Left hindlimb (tissue), 1 donor: ENCODE measurements around the gene MYRF.
A peak's percentile ranks its signal among the peaks of the same experiment; 100 is the strongest.

Source experiments
- DNase-seq: peaks from one replicate; pipeline ENCODE4 v3.0.0-alpha.2; 2018

MYRF gene

DNA sequence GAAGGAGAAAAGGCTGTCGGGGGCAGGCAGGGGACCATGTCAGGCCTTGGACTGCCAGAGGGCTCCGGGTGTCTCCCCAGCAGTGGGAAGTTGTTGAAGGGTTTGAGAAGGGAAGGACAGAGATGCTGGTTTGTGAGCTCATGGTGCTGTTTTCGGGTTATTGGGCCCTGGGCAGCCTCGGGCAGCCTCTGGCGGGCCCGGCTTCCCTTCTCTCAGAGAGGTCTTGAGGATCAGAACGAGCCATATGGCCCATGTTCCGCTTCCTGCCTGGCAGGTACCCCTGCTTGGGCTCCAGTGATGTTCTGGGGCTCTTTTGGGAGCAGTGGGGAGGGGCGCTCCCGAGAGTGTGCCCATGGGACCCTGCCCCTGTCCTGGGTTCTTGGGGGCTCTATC, 9.8 kb downstream of the MYRF start:
- no peak for DNase-seq

DNA sequence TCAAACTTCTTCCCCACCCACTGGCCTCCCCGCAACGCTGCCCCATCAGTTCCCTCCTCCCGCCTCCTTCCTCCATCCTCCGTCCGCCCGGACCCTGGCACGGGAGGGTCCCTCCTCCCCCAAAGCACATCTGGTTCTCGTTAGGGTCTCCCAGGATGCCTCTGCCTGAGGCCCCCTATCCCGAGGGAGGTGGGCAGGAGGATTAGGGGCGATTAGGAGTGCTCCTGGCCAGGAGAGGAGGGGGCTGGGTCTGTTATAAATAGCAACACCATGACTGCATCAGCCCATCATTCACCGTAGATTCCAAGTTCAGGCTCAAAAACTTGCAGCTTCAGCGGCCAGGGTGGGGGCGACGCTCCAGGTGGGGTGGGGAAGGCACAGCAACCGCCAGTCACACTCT, 10.4 kb downstream of the MYRF start:
- no peak for DNase-seq

DNA sequence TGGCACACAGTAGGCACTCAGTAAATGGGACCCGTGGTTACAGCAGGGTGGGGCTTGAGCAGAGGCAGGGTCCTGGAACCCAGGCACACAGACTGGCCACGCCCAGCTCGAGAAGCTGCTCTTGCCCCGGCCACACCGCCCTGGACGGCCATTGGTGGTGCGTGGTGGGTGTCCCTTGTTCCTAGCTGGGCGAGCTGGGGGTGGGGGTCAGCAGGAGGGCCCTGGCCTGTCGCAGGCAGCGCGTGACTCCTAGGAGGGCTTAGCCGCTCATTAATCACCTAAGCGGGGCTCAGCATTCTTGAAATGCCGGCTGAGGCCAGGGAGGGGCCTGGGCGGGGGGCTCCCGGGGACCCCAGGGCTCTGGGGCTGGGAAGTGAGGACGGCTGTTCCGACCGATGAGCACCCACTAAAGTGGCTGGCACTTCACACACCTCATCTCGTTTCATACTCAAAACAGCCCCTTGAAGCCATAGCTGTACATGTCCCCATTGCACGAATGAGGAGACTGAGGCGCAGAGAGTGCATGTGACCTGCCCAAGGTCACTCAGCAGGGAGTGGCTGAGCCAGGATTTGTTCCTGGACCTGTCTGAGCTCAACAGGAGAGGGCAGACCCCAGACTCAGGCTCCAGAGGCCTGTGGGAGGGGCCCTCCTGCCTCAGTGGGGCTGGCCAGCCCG, 11.6 kb downstream of the MYRF start:
- DNase-seq: no peak

DNA sequence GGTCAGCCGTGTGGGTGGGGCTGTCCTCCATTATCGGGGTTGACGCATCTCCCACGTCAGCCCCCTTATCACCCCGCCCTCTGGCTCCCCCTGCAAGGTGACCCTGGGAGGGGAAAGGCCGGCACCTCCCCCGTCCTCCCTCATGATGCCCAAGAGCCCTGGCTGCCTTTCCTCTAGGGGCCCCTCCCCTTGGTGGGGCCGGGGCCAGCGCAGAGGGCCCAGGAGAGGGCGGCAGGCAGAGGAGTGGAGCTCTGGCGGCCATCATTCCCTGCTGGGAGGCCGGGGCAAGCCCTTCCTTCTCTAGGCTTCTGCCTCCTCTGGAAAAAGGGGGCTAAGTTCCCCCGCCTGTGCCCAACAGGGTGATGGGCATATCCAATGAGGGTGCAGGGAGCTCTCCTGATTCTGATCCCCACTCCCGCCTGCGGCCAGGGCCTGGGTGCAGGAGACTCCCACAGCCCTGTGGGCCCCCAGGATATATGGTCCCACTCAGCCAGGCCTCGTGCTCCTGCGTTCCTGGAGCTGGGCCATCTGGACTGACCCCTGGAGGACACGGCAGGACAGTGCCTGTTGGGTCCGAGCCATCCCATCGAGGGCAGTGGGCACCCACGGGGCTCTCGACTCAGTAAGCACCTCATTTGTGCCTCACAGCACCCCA, 12.3 kb downstream of the MYRF start:
- DNase-seq: no peak

DNA sequence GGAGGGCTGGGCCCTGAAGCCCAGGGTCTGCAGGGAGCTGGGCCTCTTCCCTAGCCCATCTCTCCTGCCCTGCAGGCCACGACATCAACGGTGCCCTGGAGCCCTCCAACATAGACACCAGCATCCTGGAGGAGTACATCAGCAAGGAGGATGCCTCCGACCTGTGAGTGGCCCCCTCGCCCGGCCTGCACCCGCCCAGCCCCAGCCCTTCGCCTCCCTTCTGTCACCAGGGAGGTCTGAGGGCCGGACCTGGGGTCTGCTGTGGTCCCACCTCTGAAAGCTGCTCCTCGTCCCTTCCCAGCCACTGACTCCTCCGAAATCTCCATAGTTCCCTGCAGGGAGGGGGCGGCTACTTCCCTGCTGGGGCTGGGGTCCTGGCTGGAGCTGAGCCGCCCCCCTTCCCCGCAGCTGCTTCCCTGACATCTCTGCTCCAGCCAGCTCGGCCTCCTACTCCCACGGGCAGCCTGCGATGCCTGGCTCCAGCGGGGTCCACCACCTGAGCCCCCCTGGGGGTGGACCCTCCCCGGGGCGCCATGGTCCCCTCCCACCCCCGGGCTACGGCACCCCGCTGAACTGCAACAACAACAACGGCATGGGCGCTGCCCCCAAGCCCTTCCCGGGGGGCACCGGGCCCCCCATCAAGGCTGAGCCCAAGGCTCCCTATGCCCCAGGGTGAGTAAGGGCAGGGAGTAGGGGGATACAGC, 13.3 kb downstream of the MYRF start:
- no peak for DNase-seq

DNA sequence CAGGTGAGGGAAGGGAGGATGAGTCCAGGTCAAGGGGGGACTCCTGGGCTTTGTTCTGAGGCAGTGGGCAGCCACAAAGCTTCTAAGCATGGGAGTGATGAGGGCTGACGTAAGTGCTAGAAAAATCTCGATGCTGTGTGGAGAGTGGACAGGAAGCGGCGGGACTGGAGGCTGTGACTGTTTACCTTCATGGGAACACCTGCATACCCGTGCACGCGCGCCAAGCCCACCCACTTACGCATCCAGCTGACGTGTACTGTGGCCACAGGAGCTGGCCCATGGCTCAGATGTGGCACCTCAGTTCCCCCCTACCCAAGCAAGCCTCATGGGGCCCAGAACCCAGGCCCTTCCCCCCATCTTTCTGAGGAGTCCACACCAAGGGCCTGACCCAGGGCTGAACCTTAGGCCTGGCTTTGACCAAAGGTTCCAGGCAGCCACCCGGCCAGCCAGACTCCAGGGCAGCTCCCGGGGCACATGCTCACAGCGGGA, 14.0 kb downstream of the MYRF start:
- DNase-seq: no peak

DNA sequence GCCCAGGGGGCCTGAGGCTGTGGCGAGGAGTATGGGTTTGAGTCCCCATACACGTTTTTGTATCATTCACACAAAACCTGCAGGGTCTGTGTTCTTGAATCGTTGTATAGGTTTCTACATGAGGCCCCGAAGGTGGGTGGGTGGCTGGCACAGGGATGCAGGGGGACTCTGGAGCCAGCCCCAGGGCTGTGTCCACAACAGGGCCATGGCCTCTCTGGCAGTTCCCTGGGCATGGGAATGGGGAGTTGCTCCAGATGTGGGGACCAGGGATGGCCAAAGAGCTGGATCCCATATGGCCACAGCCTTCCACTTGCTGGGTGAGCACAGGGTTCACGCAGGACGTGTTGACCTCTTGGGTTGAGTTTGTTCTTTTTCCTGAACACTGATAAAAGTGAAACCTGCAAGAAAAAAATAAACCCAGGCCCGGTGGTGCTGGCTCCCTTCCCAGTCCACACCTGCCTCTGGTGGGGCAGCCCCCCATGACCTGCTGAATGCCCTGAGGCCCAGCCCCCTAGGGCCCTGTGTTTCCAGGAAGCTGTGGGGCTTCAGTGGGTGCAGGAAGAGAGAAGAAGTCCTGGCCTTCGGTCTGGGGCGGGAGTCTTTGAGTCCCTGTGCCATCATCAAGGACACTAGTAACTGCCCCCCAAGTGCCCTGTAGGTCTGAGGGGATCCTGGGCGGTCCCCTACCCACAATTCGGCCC, 16.1 kb downstream of the MYRF start:
- no peak for DNase-seq

DNA sequence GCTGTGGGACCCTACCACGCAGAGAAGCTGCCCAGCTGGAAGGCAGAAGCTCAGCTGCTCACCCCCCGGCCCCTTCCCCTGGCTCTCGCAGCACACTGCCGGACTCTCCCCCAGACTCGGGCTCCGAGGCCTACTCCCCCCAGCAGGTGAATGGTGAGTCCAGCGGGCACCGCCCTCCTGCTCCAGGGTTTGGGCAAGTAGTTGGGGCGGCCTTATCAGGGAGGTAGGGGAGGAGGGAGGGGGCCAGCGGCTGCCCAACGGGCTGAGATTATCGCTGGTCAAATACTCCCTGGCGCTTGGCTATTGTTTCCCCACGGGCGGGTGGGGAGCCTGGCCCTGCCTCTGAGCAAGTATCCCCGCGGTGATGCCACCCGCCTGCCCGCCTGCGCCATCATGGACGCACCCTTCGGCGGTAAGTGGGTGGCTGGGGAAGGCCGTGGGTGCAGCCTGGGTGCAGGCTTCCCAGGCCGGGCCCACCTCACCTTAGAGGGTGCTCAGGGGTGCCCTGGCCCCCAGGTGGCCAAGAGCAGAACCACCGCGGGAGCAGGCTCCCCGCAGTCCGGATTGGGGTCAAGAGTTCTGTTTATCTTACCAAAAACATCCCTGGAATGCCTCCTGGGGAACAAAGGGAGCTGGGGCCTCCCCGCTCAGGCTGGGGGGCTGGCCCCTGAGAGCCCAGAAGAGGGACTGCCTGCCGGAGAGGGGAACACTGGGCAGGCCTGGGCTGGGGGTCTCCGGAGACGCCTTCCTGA, 16.9 kb downstream of the MYRF start:
- no peak for DNase-seq

DNA sequence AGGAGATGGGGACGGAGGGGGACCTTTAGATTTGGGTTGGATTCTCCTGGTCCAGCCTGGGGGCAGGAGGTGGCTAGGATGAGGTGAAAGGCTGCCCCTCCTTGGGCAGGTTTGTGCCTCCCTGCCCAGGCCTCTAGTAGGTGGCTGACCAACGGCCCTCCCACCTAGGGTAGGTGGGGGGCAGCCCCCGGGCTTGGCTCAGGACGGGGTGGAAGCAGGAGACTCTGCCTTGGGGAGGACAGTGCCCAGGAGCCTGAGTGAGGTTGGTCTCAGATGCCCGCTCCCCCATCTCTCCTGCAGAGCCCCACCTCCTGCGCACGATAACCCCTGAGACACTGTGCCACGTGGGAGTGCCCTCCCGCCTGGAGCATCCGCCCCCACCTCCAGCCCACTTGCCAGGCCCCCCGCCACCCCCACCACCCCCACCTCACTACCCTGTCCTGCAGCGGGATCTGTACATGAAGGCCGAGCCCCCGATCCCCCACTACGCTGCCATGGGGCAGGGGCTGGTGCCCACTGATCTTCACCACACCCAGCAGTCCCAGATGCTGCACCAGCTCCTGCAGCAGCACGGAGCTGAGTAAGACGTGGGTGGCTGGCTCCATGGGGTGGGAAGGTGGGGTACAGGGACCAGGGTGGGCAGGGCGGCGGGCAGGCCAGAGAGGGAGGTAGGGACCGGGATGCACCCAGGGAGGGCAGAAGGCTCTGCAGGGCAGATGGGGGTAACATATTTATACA, 17.7 kb downstream of the MYRF start:
- DNase-seq: no peak

DNA sequence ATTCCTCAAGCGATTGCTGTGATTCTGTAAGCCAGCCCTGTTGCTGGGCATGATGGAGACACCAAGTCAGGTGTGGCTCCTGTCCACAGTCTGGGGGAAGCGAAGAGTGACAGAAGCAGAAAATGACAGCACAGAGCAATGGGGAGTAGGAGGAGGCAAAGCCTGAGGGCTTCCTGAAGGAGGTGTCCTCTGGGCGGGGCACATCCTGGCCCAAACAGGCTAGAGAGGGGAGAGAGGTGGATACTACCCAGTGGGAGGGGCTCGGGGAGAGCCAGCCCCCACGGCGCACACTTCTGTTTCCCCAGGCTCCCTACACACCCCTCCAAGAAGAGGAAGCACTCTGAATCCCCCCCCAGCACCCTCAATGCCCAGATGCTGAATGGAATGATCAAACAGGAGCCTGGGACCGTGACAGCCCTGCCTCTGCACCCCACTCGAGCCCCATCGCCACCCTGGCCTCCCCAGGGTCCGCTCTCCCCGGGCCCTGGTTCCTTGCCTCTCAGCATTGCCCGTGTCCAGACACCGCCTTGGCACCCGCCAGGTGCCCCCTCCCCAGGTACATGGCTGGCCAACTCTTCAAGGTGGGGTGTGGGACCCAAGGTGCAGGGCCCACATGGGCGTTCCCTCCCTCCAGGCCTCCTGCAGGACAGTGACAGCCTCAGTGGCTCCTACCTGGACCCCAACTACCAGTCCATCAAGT, 18.9 kb downstream of the MYRF start:
- no peak for DNase-seq

DNA sequence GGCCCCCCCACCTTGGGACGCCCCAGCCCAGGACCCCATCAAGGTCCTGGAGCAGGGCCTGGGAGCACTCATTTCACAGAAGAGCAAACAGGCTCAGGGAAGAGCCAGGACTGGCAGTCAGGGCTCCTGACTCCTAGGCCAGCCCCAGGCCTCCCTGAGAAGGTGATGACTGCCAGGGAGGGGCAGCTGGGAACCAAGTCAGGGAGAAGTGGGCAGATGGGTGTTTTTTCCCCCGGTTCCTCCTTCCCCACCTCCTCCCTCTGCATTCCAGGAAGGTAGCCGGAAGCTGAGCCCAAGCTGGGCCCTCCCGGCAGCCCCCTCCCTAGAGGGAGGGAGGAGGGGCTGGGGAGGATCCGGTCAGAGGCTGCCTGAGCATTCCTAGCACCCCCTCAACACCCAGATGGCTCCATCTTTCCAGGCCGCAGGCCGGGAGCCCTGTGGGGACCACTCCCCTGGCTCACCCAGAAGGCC, 19.6 kb downstream of the MYRF start:
- no peak for DNase-seq

DNA sequence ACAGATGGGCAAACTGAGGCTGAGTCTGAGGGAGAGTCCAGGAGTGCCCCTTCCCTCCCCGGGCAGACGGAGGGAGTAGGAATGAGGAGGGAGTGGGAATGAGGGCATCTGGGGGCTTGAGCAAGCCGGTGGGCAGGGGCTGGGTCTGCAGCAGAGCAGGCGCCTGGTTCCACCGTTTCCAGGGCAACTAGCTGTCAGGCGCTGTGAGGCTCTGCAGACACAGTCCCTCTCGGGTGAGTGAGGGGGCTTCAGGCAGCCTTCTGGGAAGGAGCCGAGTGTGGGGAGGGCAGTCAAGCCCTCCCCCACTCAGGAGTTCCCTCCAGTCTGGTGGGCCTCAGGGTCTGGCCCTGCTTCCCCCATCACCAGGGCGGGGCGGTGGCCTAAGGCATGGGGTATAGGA, 20.9 kb downstream of the MYRF start:
- DNase-seq: no peak

DNA sequence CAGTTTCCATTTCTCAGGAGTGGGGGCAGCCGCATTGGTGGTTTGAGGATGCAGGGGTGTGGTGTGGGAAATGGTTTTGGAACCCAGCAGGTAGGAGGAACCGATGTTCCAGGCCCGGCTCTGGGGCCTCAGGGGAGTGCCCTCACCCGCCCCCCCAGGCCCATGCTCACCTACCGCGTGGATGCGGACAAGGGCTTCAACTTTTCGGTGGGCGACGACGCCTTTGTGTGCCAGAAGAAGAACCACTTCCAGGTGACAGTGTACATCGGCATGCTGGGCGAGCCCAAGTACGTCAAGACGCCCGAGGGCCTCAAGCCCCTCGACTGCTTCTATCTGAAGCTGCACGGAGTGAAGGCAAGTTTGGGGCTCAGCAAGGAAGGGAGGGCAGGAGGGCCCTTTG, 21.4 kb downstream of the MYRF start:
- no peak for DNase-seq

DNA sequence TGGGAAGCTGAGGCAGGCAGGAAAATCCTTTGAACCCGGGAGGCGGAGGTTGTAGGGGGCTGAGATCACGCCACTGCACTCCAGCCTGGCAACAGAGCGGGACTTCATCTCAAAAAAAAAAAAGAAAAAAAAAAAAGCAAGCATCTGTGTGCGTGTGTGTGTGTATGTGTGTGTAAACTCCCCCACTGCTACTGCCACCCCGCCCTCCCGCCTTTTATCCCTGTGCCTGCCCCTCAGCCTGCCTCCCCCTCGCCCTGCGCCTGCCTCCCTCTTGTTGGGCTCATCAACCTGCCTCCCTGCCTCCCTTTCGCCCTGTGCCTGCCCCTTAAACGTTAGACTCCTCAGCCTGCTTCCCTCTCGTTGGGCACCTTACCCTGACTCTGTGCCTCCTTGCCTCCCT, 22.0 kb downstream of the MYRF start:
- DNase-seq: no peak

DNA sequence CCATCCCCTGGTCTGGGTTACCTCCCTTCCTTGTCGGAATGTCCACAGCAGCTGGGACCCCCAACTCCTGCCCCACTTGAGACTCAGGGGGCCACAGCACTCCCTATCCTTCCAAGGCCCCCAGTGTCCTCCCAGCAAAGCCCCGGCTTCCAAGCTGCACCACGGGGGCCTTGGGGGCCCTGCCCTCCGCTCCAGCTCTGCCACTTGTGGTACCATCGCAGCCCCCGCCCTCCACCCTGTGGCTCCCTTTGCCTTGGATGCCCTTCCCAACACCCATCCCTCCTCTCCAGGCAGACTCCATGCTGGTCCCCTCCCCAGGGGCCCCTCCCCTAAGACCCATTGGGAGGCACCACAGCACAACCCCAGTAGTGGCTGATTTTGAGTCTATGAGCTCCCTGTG, 22.7 kb downstream of the MYRF start:
- no peak for DNase-seq

DNA sequence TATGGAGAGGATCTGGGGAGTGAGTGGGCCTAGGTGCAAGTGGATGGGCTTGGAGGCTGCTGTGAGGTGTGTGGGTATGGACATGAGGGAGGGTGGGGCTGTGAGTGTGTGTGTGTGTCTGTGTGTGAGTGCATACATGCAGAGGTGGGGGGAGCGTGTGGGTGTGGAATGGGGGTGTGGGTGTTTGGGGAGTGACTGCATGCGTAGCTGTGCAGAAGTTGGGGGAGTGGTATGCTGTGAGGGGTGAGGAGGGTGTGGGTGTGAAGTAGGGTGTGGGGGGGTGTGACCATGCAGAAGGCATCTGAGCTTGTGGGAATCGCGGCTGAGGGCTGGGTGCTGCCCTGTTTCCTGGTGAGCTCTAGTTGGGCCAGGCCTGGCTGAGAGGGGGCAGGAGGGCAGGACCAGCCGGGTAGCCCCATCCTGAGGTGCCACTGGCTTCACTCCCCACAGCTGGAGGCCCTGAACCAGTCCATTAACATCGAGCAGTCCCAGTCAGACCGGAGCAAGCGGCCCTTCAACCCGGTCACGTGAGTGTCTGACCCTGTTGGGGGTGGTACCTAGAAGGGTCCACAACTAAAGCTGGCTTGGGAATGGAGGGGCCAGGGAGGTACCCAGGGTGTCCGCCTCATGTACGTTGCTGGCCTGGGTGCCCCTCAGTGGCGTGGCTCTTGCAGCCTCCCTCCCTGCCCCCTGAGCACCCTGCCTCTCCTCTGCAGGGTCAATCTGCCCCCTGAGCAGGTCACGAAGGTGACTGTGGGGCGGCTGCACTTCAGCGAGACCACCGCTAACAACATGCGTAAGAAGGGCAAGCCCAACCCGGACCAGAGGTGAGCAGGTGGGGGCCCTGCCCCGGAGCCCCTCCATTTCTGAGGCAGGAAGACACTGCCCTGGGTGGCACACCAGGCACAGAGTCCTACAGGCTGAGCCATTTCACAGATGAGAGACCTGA, 23.4 kb downstream of the MYRF start:
- no peak for DNase-seq

DNA sequence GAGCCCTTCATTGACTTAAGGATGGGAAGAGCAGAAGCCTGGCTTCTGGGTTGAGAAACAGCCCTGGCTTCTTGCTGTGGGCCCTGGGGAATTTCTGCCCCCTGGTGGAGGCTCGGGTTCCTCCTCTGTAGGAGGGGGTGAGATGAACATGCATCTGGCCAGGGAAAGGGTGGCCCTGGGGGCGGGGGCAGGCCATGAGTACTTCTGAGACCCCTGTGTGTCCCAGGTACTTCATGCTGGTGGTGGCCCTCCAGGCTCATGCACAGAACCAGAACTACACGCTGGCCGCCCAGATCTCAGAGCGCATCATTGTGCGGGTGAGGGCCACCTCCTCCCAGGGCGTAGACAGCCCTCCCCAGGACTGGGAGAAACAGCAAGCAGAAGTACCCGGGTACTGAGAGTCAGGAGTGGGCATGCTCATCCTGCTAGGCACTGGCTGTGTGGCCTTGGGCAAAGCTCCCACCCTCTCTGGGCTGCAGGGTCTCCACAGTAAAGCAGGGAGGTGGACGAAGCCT, 24.2 kb downstream of the MYRF start:
- no peak for DNase-seq

DNA sequence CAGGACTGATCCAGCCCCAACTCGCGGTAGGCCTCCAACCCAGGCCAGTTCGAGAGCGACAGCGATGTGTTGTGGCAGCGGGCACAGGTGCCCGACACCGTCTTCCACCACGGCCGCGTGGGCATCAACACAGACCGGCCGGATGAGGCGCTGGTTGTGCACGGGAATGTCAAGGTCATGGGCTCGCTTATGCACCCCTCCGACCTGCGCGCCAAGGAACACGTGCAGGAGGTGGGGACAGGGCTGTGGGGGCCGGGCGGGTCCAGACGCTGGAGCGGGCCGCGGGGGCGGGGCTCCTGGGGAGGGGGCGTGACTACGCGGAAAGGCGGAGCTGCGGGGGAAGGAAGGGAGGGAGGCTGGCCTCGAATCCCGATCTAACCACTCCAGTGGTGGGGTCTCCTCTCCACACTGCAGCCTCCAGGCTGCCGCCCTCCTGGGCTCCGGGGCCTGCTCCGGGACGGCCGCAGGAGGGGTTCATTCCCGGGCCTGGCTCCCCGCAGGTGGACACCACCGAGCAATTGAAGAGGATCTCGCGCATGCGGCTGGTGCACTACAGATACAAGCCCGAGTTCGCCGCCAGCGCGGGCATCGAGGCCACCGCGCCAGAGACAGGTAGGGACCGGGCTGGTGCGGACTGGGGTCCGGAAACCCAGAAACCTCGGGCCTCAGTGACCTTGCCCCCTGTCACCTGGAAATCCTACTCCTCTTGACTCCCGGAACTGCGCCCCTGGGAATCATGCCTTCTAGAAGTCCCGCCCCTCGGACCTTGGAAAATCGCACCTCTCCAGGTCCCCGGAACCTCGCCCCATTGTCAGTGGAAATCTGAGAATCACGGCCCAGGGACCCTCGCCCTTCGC, 25.0 kb downstream of the MYRF start:
- DNase-seq: peak; percentile 58

DNA sequence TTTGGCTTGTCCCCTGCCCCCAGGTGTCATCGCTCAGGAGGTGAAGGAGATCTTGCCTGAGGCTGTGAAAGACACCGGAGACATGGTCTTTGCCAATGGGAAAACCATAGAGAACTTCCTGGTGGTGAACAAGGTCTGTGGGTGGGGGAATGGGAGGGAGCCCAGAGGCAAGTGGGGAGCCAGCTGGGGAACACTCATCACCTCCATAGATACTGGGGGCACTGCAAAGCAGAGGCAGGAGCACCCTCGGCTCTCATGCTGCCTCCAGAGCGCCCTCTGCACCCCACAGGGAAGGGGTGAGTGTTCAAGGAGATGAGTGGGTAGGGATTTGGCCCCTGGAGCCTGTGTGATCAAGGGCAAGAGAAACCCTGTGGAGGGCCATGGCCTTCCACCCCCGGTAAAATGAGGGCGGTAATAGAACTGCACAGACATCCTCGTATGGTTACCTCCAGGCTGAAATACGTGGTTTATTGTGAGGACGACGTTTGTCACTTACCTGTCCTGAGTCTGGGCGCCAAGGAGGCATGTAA, 26.0 kb downstream of the MYRF start:
- no peak for DNase-seq
